ENCODE measurements around the gene DR1.

DNA sequence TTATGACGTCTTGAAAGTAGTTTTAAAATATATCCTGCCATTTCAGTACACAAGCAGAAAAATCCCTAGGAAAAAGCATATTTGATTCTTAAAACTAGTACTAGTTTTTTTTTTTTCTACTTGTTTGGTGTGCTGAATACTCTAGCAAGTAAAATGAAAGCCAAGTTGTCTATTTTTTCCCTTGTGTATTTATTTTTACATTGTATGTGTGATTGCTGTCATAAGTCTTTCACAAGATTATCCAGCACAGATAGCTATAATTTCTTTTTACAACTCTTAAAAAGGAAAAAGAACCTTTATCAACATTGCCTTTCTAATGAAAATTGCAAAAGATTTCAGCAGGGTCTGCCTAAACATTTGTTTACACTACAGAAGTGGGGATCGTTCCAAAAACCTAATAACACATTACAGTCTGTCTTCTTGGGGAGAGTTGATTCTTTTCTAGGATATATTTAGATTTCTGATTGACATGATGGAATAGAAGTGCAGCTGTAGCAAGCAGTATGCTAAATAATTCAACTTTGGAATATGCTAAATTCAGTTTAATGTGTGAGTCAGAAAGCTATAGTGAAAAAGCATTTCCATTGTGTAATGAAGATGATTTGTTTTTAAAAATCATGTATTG is 2.5 kb downstream of the DR1 start:
- TF ChIP-seq, protein P1, sequence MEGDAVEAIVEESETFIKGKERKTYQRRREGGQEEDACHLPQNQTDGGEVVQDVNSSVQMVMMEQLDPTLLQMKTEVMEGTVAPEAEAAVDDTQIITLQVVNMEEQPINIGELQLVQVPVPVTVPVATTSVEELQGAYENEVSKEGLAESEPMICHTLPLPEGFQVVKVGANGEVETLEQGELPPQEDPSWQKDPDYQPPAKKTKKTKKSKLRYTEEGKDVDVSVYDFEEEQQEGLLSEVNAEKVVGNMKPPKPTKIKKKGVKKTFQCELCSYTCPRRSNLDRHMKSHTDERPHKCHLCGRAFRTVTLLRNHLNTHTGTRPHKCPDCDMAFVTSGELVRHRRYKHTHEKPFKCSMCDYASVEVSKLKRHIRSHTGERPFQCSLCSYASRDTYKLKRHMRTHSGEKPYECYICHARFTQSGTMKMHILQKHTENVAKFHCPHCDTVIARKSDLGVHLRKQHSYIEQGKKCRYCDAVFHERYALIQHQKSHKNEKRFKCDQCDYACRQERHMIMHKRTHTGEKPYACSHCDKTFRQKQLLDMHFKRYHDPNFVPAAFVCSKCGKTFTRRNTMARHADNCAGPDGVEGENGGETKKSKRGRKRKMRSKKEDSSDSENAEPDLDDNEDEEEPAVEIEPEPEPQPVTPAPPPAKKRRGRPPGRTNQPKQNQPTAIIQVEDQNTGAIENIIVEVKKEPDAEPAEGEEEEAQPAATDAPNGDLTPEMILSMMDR (IDR thresholded peaks at IDR 0.05; ENCODE audit: low read length): no peak
- TF ChIP-seq EZH2 (optimal IDR thresholded peaks at IDR 0.05; ENCODE audit: low read depth, low read length): no peak
